ENCODE results near the gene PRKAA2. TPM values are rescaled to one million over a fixed set of nuclear protein-coding genes. Genes with fewer than 3 reads are reported as not detected.

Gene PRKAA2
- total and polyA plus RNA-seq, 2 donors (not counting 3 experiments of a cell fraction or from before 2014, with no cell fraction given): 0.32 to 1.2 TPM

DNA sequence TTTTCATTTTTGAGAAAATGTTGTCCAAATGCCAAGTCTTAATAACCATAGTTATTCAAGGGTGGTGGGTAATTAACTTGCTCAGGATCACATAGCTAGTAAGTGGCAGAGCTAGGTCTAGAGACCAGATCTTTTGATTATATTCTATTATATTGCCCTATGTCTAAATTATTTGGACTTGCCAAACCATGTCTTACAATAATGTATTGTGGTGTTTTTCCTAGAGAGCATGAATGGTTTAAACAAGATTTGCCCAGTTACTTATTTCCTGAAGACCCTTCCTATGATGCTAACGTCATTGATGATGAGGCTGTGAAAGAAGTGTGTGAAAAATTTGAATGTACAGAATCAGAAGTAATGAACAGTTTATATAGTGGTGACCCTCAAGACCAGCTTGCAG, 58.6 kb downstream of the PRKAA2 start:
- Histone ChIP-seq H3K4me2 (ENCODE audit: insufficient read depth, low read length) (no peak overlapping the region), H3K4me3 (replicated peaks in 1 of 3; ENCODE audit: insufficient read depth in 1 of 3, low read depth in 1 of 3, low read length in 3 of 3) (no peak overlapping the region), H3K9me1 (replicated peaks; ENCODE audit: control insufficient read depth, extremely low read depth, insufficient read depth, low read length) (no peaks in the 10 kb centered on the region), H4K20me1 (replicated peaks; ENCODE audit: control insufficient read depth, extremely low read depth, insufficient read depth, low read length) (no peaks in the 10 kb centered on the region), H3K4me1 (ENCODE audit: control insufficient read depth, extremely low read depth, insufficient read depth, low read length) (no peaks in the 10 kb centered on the region), H3K79me2 (ENCODE audit: control insufficient read depth, insufficient read depth, low read length) (no peaks in the 10 kb centered on the region), H2AFZ (ENCODE audit: low read depth, low read length) (no peak overlapping the region), H3K27ac (ENCODE audit: insufficient read depth, low read depth, low read length) (no peak overlapping the region), H3K27me3 (ENCODE audit: control insufficient read depth in 2 of 2, insufficient read depth in 2 of 2, low read length in 2 of 2) (no peaks in the 10 kb centered on the region), H3K36me3 (ENCODE audit: control insufficient read depth in 2 of 2, extremely low read depth in 1 of 2, insufficient read depth in 2 of 2, low read length in 2 of 2) (no peaks in the 10 kb centered on the region), H3K9ac (replicated peaks; ENCODE audit: extremely low read depth, insufficient read depth, low read length) (no peak overlapping the region), H3K9me3 (replicated peaks; ENCODE audit: control insufficient read depth, insufficient read depth, low read length) (no peaks in the 10 kb centered on the region)
- FAIRE-seq (no peak), DNase-seq (ENCODE audit: low read depth, low spot score) (no peak)
- dilution Hi-C loops (cut with MboI; ENCODE audit: extremely low pct_ligation_motif_present, low sequenced_read_pairs) (no loop called here), intact Hi-C loops (cut with micrococcal nuclease) (no loop called here)
- TF ChIP-seq JUN (IDR thresholded peaks at IDR 0.05; ENCODE audit: borderline replicate concordance, insufficient read depth, insufficient read length, low read depth) (no peak), POLR2AphosphoS5 (IDR thresholded peaks at IDR 0.05; ENCODE audit: insufficient read depth, low read depth, low read length) (no peak), MYC (IDR thresholded peaks at IDR 0.05; ENCODE audit: low read depth, low read length) (no peak), EZH2 (IDR thresholded peaks at IDR 0.05; ENCODE audit: borderline replicate concordance, low read depth, low read length, severe bottlenecking) (no peak), GATA2 (IDR thresholded peaks at IDR 0.05; ENCODE audit: insufficient read depth, insufficient read length, low read depth, low read length) (no peak), FOS (IDR thresholded peaks at IDR 0.05; ENCODE audit: borderline replicate concordance, insufficient read depth, low read length) (no peak), POLR2A (IDR thresholded peaks at IDR 0.05; ENCODE audit: low read depth, low read length) (no peak)
- TF ChIP-seq, protein P1, sequence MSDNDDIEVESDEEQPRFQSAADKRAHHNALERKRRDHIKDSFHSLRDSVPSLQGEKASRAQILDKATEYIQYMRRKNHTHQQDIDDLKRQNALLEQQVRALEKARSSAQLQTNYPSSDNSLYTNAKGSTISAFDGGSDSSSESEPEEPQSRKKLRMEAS (IDR thresholded peaks at IDR 0.05; ENCODE audit: insufficient read depth, insufficient read length): no peak
- TF ChIP-seq, protein P2, sequence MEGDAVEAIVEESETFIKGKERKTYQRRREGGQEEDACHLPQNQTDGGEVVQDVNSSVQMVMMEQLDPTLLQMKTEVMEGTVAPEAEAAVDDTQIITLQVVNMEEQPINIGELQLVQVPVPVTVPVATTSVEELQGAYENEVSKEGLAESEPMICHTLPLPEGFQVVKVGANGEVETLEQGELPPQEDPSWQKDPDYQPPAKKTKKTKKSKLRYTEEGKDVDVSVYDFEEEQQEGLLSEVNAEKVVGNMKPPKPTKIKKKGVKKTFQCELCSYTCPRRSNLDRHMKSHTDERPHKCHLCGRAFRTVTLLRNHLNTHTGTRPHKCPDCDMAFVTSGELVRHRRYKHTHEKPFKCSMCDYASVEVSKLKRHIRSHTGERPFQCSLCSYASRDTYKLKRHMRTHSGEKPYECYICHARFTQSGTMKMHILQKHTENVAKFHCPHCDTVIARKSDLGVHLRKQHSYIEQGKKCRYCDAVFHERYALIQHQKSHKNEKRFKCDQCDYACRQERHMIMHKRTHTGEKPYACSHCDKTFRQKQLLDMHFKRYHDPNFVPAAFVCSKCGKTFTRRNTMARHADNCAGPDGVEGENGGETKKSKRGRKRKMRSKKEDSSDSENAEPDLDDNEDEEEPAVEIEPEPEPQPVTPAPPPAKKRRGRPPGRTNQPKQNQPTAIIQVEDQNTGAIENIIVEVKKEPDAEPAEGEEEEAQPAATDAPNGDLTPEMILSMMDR (IDR thresholded peaks at IDR 0.05; ENCODE audit: extremely low read depth in 1 of 2, insufficient read depth in 1 of 2, low read depth in 1 of 2, low read length in 2 of 2): no peak
- POLR2A ChIA-PET: no interaction called here
- no TSS peak for BruUV-seq (replicated peaks)
- CTCF ChIA-PET: interaction anchor here (1.0 kb wide), 1 partner anchor 14 kb away, joined by 3 read pairs; no protein-coding TSS in a partner anchor
